ENCODE data around the gene EYS.

DNA sequence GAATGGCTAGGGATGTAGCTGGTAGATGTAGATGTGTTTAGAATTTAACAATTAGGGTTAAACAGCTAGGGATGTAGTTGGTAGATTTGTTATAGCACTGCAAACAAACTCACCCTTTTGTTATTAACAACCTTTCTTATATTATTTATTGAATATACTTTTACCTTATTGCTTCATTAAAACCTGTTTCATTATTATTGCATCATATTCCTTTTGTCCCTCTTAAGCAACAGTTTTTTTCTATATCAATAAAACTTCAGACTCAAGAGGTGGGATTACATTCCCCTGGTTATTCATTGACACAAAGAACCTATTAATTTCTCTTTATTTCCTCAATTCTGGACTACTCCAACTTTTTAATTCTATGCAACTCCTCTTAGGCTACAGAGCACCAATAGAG lies 661.2 kb downstream of the EYS start:
- TF ChIP-seq, protein P1, sequence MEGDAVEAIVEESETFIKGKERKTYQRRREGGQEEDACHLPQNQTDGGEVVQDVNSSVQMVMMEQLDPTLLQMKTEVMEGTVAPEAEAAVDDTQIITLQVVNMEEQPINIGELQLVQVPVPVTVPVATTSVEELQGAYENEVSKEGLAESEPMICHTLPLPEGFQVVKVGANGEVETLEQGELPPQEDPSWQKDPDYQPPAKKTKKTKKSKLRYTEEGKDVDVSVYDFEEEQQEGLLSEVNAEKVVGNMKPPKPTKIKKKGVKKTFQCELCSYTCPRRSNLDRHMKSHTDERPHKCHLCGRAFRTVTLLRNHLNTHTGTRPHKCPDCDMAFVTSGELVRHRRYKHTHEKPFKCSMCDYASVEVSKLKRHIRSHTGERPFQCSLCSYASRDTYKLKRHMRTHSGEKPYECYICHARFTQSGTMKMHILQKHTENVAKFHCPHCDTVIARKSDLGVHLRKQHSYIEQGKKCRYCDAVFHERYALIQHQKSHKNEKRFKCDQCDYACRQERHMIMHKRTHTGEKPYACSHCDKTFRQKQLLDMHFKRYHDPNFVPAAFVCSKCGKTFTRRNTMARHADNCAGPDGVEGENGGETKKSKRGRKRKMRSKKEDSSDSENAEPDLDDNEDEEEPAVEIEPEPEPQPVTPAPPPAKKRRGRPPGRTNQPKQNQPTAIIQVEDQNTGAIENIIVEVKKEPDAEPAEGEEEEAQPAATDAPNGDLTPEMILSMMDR (IDR thresholded peaks at IDR 0.05; ENCODE audit: low read depth, low read length): no peak
- no peak for TF ChIP-seq POLR2A (IDR thresholded peaks at IDR 0.05; ENCODE audit: extremely low read depth, insufficient read length)
